HepG2 (cell line): ENCODE results near the gene C2CD4A. TPM values are rescaled to one million over a fixed set of nuclear protein-coding genes. Genes with fewer than 3 reads are reported as not detected.

ENCODE experiments used
- ATAC-seq: fragments of 200-7000 bp; cut with Tn5 transposase; 3 replicates; pipeline ENCODE4 v1.9.1; 2020; ENCODE audit warnings: mild to moderate bottlenecking, moderate library complexity
- BruUV-seq: library from RNA; stranded (reverse); fragments of 400-500 nt; replicated peaks from 2 replicates; lab custom pipeline; 2021; lab: Mats Ljungman, UMichigan
- CTCF ChIA-PET: fragments of 300-600 bp; formaldehyde crosslinking; extraction: SDS; loops from one replicate; lab custom pipeline; 2021; ENCODE audit warnings: low total read pairs, inconsistent platforms, low intra/inter-chr PET ratio; lab: Yijun Ruan, JAX
- POLR2A ChIA-PET: fragments of 350-600 bp; sonication (Branson Sonifier 250); formaldehyde crosslinking; loops from one replicate; lab custom pipeline; 2020; ENCODE audit warnings: antibody characterized with exemption, inconsistent platforms; lab: Yijun Ruan, JAX
- DNase-seq: peaks from one replicate; pipeline ENCODE4 v3.0.0-alpha.2; 2015; ENCODE audit warnings: low spot score
- FAIRE-seq: peaks from 3 replicates; lab custom pipeline; 2011; peaks lifted over from hg19 to GRCh38; lab: Jason Lieb, UNC
- H2AFZ ChIP-seq: one replicate; pipeline ENCODE4 v1.6.1; 2011; ENCODE audit warnings: low read length, inconsistent platforms
- H3K27ac ChIP-seq: fragments of 300-600 bp; 3 replicates; pipeline ENCODE4 v1.8.0; 2011; ENCODE audit warnings: mixed run types, mild to moderate bottlenecking, mixed read lengths, low read length, inconsistent platforms; ENCODE audit not compliant: insufficient read depth; ENCODE audit errors: extremely low read length
- H3K27me3 ChIP-seq, 2 experiments: fragments of 200-600 bp in 1 of 2; 2 replicates in 1 of 2; 3 replicates in 1 of 2; pipeline versions ENCODE4 v1.6.0 to v1.8.0; 2011; ENCODE audit warnings: low read length in 2 of 2, mild to moderate bottlenecking in 2 of 2, moderate library complexity in 2 of 2, inconsistent platforms in 1 of 2; ENCODE audit not compliant: insufficient read depth in 2 of 2, control insufficient read depth in 1 of 2
- H3K36me3 ChIP-seq, 2 experiments: fragments of 200-600 bp in 1 of 2; replicated peaks in 1 of 2; 2 replicates in 1 of 2; 3 replicates in 1 of 2; pipeline versions ENCODE4 v1.5.1 to v1.8.0; 2011; ENCODE audit warnings: low read length in 2 of 2, inconsistent platforms in 1 of 2; ENCODE audit not compliant: insufficient read depth in 2 of 2, control insufficient read depth in 1 of 2
- H3K4me1 ChIP-seq: 2 replicates; pipeline ENCODE4 v1.5.1; 2012; ENCODE audit warnings: low read length, inconsistent platforms; ENCODE audit not compliant: insufficient read depth
- H3K4me2 ChIP-seq: 2 replicates; pipeline ENCODE4 v1.6.0; 2011; ENCODE audit warnings: low read depth, low read length, inconsistent platforms
- H3K4me3 ChIP-seq, 3 experiments: fragments of 200-600 bp in 1 of 3; sonication (generic), shearing (Covaris generic) in 1 of 3; replicated peaks in 1 of 3; 2 replicates each; pipeline ENCODE4 v1.5.1; 2011 to 2016; ENCODE audit warnings: low read length in 3 of 3, inconsistent platforms in 2 of 3, low read depth in 2 of 3, mild to moderate bottlenecking in 2 of 3, control low read depth in 1 of 3, mixed read lengths in 1 of 3; ENCODE audit not compliant: insufficient read depth in 1 of 3
- H3K79me2 ChIP-seq: one replicate; pipeline ENCODE4 v1.6.1; 2011; ENCODE audit warnings: low read length, inconsistent platforms; ENCODE audit not compliant: insufficient read depth
- H3K9ac ChIP-seq: 2 replicates; pipeline ENCODE4 v1.6.0; 2011; ENCODE audit warnings: mild to moderate bottlenecking, low read depth, low read length, inconsistent platforms; ENCODE audit not compliant: insufficient read depth
- H3K9me3 ChIP-seq: 2 replicates; pipeline ENCODE4 v1.5.1; 2012; ENCODE audit warnings: mild to moderate bottlenecking, low read length
- H4K20me1 ChIP-seq: 2 replicates; pipeline ENCODE4 v1.6.0; 2011; ENCODE audit warnings: inconsistent platforms, mild to moderate bottlenecking, low read length, moderate library complexity; ENCODE audit not compliant: insufficient read depth
- AHR ChIP-seq: IDR thresholded peaks from 2 replicates; pipeline ENCODE4 v1.6.1; 2018; ENCODE audit warnings: missing genetic modification reagents, missing compliant biosample characterization
- CBX2 ChIP-seq, 2 experiments: fragments of 200-600 bp in 1 of 2; sonication (generic); formaldehyde crosslinking in 1 of 2; IDR thresholded peaks; 2 replicates each; pipeline versions ENCODE4 v1.7.0 to v1.8.1; 2018 to 2022; ENCODE audit warnings: low read depth in 2 of 2, low read length in 1 of 2, mild to moderate bottlenecking in 1 of 2, missing genetic modification reagents in 1 of 2
- ELF3 ChIP-seq: IDR thresholded peaks from 2 replicates; pipeline ENCODE4 v1.6.1; 2016; ENCODE audit warnings: missing genetic modification reagents, missing compliant biosample characterization
- GABPA ChIP-seq, 2 experiments: IDR thresholded peaks; 2 replicates each; pipeline ENCODE4 v1.6.1; 2011 to 2016; ENCODE audit warnings: low read depth in 2 of 2, low read length in 1 of 2, missing biosample characterization in 1 of 2, missing genetic modification characterization in 1 of 2
- HNF1A ChIP-seq, 2 experiments: sonication (generic) in 1 of 2; formaldehyde crosslinking in 1 of 2; IDR thresholded peaks; 2 replicates each; pipeline versions ENCODE4 v1.4.0 to v1.6.1; 2016 to 2020; ENCODE audit warnings: borderline replicate concordance in 1 of 2, low read depth in 1 of 2, mild to moderate bottlenecking in 1 of 2, missing genetic modification reagents in 1 of 2
- JUND ChIP-seq: sonication (generic); formaldehyde crosslinking; IDR thresholded peaks from 2 replicates; pipeline ENCODE4 v1.8.0; 2022; ENCODE audit warnings: mild to moderate bottlenecking, missing genetic modification reagents
- SALL1 ChIP-seq: sonication (generic); formaldehyde crosslinking; IDR thresholded peaks from 2 replicates; pipeline ENCODE4 v1.8.0; 2022; ENCODE audit warnings: mild to moderate bottlenecking, missing genetic modification reagents
- SAP130 ChIP-seq: IDR thresholded peaks from 2 replicates; pipeline ENCODE4 v1.6.1; 2016; ENCODE audit warnings: low read depth
- ZNF362 ChIP-seq: sonication (generic); formaldehyde crosslinking; IDR thresholded peaks from 2 replicates; pipeline ENCODE4 v1.4.0; 2020; ENCODE audit warnings: missing genetic modification reagents, mild to moderate bottlenecking, borderline replicate concordance
- WGBS: methylation state at CpG from one replicate; pipeline ENCODE4 v1.1.6; 2017; ENCODE audit warnings: low lambda C conversion rate; 5-methylcytosine and 5-hydroxymethylcytosine counted together
- in situ Hi-C: cut with HindIII; loops from 2 replicates; pipeline ENCODE4 v1.10.0; 2017; ENCODE audit warnings: low pct_unique_long_range_greater_than_20kb; ENCODE audit not compliant: extremely low pct_ligation_motif_present
- intact Hi-C: fragments of 100-400 bp; cut with micrococcal nuclease; formaldehyde crosslinking; loops from one replicate; pipeline ENCODE4 v1.10.0; 2022; ENCODE audit not compliant: unreplicated experiment
- polyA plus RNA-seq, 8 experiments: library from polyadenylated mRNA; depleted of rRNA in 3 of 8; stranded (reverse) in 7 of 8; unstranded in 1 of 8; fragments of >200 nt; fragmentation: Illumina TruSeq in 4 of 8; extraction: Trizol in 4 of 8; gene quantifications; 2 replicates each; pipeline versions ENCODE4 v1.2.1 to v1.2.3, GENCODE V29; 2011 to 2016; ENCODE audit warnings: low read depth in 4 of 8, missing spikeins in 1 of 8, mixed read lengths in 1 of 8; ENCODE audit not compliant: insufficient read depth in 1 of 8
- total RNA-seq, 5 experiments: library from RNA; depleted of rRNA; stranded (reverse); fragments of >200 nt; fragmentation: Illumina TruSeq; extraction: Trizol; gene quantifications; 2 replicates each; pipeline ENCODE4 v1.2.3, GENCODE V29; 2016; ENCODE audit warnings: low read depth in 1 of 5

The C2CD4A gene
- total and polyA plus RNA-seq, 2 of the 13 experiments (the other 11 are each of a cell fraction or from before 2014, with no cell fraction given) = 0.20 TPM; not detected in 1

- DNase-seq (peak; percentile 32), FAIRE-seq (peak; percentile 8), ATAC-seq (no peak)
- ChIA-PET POLR2A (no interaction called here), CTCF (no interaction called here)
- Histone ChIP-seq H4K20me1 (no peaks in the 10 kb centered on the region), H3K4me2 (peak overlapping the region; percentile 36; the same call in 1 of the 2 replicates), H3K79me2 (no peaks in the 10 kb centered on the region), H3K4me3 (0 out of 6 replicates have a peak overlapping the region, but pooled peaks of 1 of the 3 experiments have one; percentile 39), H3K27ac (no peak overlapping the region), H3K27me3 (peaks cover 0 to 15% of the 10 kb centered on the region in 2 experiments; a peak in 2 of 5 replicates), H3K4me1 (peaks cover 32% of the 10 kb centered on the region), H3K9me3 (no peaks in the 10 kb centered on the region), H3K36me3 (no peaks in the 10 kb centered on the region), H3K9ac (no peak overlapping the region), H2AFZ (no peak overlapping the region)
- intact Hi-C loops (no loop called here), in situ Hi-C loops (no loop called here)
- WGBS = 0% methylated on average over 1 of the region's 1 CpG
- peak; percentile 87 for TF ChIP-seq HNF1A (IDR thresholded peaks at IDR 0.05; ENCODE audit: low read depth)
- TF ChIP-seq HNF1A (CRISPR knock-in tag; IDR thresholded peaks at IDR 0.05; ENCODE audit: borderline replicate concordance) = peak; percentile 42; the same call in 1 of the 2 replicates
- TF ChIP-seq SALL1 (CRISPR knock-in tag) = no peak
- peak; percentile 74 for TF ChIP-seq ELF3 (CRISPR knock-in tag)
- TF ChIP-seq GABPA (IDR thresholded peaks at IDR 0.05; ENCODE audit: low read depth, low read length) = no peak
- peak; percentile 18; the same call in 1 of the 2 replicates for TF ChIP-seq GABPA (CRISPR knock-in tag; IDR thresholded peaks at IDR 0.05; ENCODE audit: low read depth)
- no peak for TF ChIP-seq CBX2 (IDR thresholded peaks at IDR 0.05; ENCODE audit: low read depth, low read length)
- TF ChIP-seq CBX2 (CRISPR knock-in tag; IDR thresholded peaks at IDR 0.05; ENCODE audit: low read depth) = no peak
- peak; percentile 51; the same call in 1 of the 2 replicates for TF ChIP-seq ZNF362 (CRISPR knock-in tag)
- TF ChIP-seq AHR (CRISPR knock-in tag) = no peak
- TF ChIP-seq SAP130 = peak; percentile 33; the same call in 1 of the 2 replicates
- no peak for TF ChIP-seq JUND
- no TSS peak for BruUV-seq
Measured at GRCh38 chr15:62115847-62116246, 49.1 kb downstream of the C2CD4A start.
